HG02852 (cell line): ENCODE results near the gene USP17L5.
"Not testable (repeated sequence)": the region's sequence is repeated elsewhere in the genome, so short reads cannot be mapped to it uniquely, and the experiment has no call there.

Experiments
- ATAC-seq: cut with Tn5 transposase; IDR thresholded peaks from one replicate; pipeline ENCODE4 v1.9.1; 2021; ENCODE audit warnings: mild to moderate bottlenecking, moderate library complexity; ENCODE audit not compliant: unreplicated experiment

The USP17L5 gene

GRCh38 chr4:9339103-9339502 is at the start of gene USP17L5:
USP17L5 (plus strand) TSS chr4:9339403; CDS start chr4:9339403, 0 bp downstream.
- not testable (repeated sequence) for ATAC-seq

GRCh38 chr4:9324191-9324590 is 15.0 kb upstream of the USP17L5 start:
- ATAC-seq = not testable (repeated sequence)

GRCh38 chr4:9324865-9325264 is 14.3 kb upstream of the USP17L5 start, which contains the start of gene USP17L24:
USP17L24 (plus strand) TSS chr4:9325165; CDS start chr4:9325165, 0 bp downstream.
- ATAC-seq = not testable (repeated sequence)

DNA sequence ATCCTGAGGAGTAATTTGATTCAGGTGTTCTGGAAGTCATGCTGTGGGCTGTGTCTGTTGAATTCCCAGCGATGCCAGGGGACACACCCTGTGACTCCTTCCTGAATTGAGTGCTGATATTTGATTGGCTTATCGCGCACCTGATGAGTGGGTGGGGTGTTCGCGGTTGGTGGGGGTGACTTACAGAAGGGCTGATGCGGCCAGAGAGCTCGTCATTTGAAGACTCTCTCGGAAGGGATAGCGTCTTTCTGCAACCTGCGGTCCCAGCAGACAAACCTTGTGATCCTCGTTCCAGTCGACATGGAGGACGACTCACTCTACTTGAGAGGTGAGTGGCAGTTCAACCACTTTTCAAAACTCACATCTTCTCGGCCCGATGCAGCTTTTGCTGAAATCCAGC is 9.6 kb upstream of the USP17L5 start, which contains the start of gene USP17L25:
USP17L25 (plus strand) TSS at position 301 of the 400 bp plus-strand sequence; CDS start at position 301, 0 bp downstream.
- not testable (repeated sequence) for ATAC-seq

DNA sequence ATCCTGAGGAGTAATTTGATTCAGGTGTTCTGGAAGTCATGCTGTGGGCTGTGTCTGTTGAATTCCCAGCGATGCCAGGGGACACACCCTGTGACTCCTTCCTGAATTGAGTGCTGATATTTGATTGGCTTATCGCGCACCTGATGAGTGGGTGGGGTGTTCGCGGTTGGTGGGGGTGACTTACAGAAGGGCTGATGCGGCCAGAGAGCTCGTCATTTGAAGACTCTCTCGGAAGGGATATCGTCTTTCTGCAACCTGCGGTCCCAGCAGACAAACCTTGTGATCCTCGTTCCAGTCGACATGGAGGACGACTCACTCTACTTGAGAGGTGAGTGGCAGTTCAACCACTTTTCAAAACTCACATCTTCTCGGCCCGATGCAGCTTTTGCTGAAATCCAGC is 4.8 kb upstream of the USP17L5 start, which contains the start of gene USP17L26:
USP17L26 (plus strand) TSS at position 301 of the 400 bp plus-strand sequence; CDS start at position 301, 0 bp downstream.
- ATAC-seq = not testable (repeated sequence)

- ATAC-seq = not testable (repeated sequence)
Measured at GRCh38 chr4:9343848-9344247, 4.6 kb downstream of the USP17L5 start, which contains the start of gene USP17L27. USP17L27 (plus strand) TSS chr4:9344148; CDS start chr4:9344148, 0 bp downstream.

DNA sequence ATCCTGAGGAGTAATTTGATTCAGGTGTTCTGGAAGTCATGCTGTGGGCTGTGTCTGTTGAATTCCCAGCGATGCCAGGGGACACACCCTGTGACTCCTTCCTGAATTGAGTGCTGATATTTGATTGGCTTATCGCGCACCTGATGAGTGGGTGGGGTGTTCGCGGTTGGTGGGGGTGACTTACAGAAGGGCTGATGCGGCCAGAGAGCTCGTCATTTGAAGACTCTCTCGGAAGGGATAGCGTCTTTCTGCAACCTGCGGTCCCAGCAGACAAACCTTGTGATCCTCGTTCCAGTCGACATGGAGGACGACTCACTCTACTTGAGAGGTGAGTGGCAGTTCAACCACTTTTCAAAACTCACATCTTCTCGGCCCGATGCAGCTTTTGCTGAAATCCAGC is 9.4 kb downstream of the USP17L5 start, which contains the start of gene USP17L28:
USP17L28 (plus strand) TSS at position 301 of the 400 bp plus-strand sequence; CDS start at position 301, 0 bp downstream.
- ATAC-seq = not testable (repeated sequence)

DNA sequence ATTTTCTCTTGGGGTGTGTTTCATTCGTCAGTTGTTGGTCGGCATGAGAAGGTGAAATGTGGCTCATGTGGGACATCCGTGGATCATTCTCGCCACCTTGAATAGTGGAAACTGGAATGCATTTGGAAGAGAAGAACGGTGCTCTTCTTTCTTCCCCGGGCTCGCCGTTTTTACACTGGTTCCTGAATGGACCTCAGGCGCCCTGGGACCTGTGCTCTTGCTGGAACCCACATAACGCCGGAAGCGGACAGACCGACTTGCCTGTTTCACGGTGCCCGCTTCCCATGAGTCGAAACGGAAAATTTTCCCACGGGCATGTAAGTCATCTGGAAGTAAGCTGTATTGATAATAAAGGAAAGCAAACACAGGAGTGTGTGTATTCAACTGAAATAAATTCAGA is 11.7 kb downstream of the USP17L5 start:
- ATAC-seq = not testable (repeated sequence)

- not testable (repeated sequence) for ATAC-seq
Measured at GRCh38 chr4:9353338-9353737, 14.1 kb downstream of the USP17L5 start, which contains the start of gene USP17L29. USP17L29 (plus strand) TSS chr4:9353638; CDS start chr4:9353638, 0 bp downstream.

DNA sequence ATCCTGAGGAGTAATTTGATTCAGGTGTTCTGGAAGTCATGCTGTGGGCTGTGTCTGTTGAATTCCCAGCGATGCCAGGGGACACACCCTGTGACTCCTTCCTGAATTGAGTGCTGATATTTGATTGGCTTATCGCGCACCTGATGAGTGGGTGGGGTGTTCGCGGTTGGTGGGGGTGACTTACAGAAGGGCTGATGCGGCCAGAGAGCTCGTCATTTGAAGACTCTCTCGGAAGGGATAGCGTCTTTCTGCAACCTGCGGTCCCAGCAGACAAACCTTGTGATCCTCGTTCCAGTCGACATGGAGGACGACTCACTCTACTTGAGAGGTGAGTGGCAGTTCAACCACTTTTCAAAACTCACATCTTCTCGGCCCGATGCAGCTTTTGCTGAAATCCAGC is 23.6 kb downstream of the USP17L5 start, which contains the start of gene USP17L30:
USP17L30 (plus strand) TSS at position 301 of the 400 bp plus-strand sequence; CDS start at position 301, 0 bp downstream.
- not testable (repeated sequence) for ATAC-seq

- not testable (repeated sequence) for ATAC-seq
Measured at GRCh38 chr4:9379881-9380280, 40.7 kb downstream of the USP17L5 start.

DNA sequence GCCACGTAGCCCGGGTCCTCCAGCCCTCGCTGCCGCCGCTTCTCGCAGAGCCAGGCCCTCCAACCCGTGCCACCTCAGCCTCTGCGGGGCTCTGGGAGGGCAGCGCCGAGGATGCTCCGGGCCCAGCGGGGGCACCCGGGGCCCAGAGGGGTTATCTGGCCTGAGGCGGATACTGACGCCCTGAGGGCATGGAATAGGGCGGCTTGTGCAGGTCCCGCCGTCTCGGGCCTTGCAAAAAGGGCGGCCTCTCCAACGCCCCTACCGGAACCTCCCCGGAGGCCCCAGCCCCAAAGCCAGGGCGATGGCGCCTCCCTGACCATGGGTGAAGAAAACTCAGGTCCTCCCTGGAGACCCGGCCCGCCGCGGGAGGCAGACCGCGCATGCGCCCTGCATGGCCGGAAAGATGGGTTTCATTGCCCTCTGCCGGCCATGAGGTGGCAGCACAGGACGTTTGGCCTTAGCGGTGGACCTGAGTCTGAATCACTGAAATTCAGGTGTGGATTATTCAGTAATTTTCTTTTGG is 41.9 kb downstream of the USP17L5 start:
- ATAC-seq = not testable (repeated sequence)

DNA sequence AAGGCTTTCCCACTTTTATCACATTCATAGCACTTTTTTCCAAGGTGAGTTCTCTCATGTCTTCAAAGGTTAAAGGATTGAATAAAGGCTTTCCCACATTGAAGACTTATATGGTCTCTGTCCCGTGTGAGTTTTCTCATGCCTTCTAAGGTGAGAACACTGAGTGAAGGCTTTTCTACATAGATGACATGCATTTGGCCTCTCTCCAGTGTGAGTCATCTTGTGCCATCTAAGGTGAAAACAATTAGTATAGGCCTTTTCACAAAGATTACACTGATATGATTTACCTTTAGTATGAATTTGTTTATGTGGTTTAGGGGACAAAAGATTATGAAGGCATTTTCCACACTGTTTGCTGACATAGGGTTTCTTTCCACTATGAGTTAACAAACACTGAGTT is 44.9 kb downstream of the USP17L5 start:
- ATAC-seq = no peak

- ATAC-seq = not testable (repeated sequence)
Measured at GRCh38 chr4:9389001-9389400, 49.8 kb downstream of the USP17L5 start.
